GM19395 (cell line): ENCODE data around the gene ARV1.
"Not testable (repeated sequence)": the region's sequence is repeated elsewhere in the genome, so short reads cannot be mapped to it uniquely, and the experiment has no call there.

ENCODE experiments used
- ATAC-seq: cut with Tn5 transposase; IDR thresholded peaks from one replicate; pipeline ENCODE4 v1.9.1; 2021; ENCODE audit warnings: mild to moderate bottlenecking, moderate library complexity; ENCODE audit not compliant: unreplicated experiment

ARV1 gene

DNA sequence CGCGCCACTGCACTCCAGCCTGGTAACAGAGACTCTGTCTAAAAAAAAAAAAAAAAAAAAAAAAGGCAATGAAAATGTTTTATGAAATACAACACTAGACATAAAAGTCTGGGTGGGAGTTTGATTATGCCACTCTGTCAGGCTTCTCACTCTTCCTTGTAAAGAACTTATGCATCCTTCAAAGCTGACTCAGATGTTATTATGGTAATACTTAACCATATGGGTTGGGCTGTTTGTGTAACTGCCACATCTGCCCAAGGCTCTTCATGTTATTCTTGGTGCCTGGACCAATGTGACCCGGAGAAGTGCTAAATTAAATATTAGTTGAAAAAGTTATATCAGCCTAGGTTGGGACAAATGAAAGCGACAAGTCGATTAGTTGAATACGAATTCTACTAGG is 37.3 kb downstream of the ARV1 start:
- ATAC-seq = no peak

DNA sequence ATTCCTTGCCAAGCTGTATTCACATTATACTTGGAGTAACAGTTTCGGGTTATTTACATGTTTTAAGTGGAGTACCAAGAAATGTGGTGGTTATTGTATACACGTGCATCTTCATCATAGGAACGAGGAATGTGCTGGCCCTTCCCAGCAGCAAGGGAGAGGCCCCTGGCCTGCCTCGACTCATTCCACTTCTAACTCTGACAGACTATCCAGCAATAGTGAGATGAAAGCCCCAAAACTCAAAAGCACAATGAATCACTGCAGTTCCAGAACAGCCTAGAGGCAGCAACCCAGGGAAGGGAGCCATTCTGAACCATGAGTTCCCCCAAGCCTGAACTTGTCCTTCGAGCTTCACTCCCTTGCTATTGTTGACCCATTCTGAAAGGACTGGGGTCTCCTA is 38.1 kb downstream of the ARV1 start:
- ATAC-seq = no peak

DNA sequence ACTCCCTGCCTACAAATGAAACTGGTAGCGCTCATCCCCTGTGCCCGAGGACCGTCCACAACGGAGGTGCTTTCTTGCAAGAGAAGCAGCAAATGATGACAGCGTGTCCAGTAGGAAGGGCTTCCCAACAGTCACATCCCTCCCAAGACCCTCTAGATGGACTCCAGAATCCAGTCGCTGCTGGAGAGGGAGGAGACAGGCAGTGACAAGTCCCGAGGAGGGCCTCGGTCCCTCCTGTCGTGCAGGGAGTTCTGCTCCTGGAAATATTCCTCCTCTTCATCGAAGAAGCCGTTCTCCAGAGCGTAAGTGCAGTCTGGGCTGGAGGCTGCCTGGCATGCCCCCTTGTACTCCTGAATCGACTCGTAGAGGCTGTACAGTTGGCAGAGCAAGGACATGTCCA is 40.8 kb downstream of the ARV1 start:
- ATAC-seq = no peak

DNA sequence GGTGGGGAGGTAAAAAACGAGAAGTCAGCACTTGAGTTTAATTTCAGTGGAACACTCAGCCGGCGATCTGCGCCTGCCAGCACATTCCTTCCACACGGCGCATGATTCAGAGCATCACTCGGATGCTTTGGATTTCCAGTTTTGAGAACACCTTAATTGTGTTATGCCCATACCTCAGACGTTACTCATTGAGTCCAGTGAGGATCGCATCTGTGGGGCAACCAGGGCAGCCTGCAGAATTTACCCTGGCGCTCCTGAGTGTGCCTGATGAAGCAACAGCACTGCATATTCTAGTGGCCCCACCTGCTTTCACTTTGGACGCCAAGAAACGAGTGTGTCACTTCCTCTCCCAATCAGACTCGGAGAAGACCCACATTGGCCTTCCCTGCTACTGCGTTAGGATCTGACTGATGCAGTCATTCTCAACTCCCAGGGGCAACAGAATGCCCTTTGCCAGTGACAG is 41.3 kb downstream of the ARV1 start:
- ATAC-seq = peak; percentile 79

DNA sequence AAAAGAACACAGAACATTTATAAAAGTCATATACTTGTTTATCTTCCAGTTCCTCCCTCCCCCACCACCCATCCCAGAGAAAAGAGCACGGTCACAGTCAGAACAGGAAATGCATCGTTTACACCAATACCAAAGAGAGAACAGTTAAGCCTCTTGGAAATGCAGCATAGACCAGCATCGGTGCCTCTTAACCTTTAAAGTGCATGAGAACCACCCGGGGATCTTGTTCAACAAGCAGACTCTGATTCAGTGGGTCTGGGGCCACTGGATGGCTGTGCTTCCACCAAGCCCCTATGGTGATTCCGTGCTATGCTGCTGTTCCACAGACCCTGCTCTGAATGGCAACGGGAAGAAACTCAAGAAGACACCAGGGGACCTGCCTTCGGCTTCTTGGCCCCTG is 41.9 kb downstream of the ARV1 start:
- ATAC-seq = no peak

DNA sequence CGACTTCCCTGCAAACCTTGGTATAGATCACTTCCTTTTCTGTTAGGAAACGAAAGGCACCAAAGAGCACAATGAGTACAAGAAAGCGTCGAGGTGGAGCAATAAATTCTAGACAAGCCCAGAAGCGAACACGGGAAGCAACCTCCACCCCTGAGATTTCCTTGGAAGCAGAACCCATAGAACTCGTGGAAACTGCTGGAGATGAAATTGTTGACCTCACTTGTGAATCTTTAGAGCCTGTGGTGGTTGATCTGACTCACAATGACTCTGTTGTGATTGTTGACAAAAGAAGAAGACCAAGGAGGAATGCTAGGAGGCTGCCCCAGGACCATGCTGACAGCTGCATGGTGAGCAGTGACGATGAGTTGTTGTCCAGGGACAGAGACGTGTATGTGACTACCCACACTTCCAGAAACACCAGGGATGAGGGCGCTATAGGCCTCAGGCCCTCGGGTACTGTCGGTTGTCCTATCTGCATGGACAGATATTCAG is 42.7 kb downstream of the ARV1 start:
- no peak for ATAC-seq

DNA sequence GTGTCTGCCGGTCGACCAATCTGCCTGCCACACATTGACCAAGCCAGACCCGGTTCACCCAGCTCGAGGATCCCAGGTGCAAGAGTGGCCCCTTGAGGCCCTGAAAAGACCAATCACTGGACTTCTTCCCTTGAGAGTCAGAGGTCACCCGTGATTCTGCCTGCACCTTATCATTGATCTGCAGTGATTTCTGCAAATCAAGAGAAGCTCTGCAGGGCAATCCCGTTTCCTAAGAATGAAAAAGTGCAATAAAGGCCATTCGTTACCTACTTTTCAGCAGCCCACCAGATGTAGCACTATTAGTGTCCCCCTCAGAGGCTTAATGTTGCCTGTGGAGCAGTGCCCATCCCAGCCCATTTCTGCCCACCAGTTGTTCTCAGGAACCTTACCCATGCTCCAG is 43.6 kb downstream of the ARV1 start:
- ATAC-seq = not testable (repeated sequence)

DNA sequence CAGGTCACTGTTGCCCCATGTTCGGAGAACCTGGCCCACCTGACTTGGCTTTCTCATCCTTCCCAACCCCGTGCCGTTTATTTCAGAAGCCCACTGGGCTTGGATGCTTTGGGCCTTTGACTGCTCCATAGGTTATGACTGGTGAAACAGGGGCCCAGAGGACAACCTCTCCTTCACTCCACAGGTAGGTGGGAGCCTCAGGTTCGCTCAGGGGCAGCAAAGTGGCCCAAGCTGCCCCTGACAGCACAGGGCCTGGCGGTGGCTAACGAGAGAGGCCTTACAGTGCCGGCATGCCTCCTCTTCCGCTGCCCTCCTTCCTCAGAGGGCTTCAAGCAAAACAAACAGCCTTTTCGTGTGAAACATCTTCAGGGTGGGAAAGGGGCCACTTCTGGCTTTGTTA is 44.3 kb downstream of the ARV1 start:
- ATAC-seq = no peak

DNA sequence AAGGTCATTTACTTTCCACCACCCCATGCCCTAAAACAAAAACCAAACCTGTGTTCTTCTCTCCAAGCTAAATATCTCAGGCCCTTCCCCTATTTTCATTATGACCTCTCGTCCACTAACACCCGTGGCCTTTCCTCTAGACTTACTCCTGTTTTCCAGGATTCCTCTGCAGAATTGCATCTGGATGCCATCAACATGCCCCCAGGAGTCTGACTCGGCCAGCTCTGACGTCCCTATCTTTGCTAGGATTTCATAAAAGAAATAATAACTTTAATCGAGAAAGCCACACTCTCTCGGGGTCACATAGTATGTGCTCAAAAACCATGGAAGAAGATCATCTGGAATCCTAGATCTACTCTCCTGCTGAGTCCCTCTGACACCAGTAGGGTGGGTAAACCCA is 47.7 kb downstream of the ARV1 start:
- ATAC-seq = no peak

DNA sequence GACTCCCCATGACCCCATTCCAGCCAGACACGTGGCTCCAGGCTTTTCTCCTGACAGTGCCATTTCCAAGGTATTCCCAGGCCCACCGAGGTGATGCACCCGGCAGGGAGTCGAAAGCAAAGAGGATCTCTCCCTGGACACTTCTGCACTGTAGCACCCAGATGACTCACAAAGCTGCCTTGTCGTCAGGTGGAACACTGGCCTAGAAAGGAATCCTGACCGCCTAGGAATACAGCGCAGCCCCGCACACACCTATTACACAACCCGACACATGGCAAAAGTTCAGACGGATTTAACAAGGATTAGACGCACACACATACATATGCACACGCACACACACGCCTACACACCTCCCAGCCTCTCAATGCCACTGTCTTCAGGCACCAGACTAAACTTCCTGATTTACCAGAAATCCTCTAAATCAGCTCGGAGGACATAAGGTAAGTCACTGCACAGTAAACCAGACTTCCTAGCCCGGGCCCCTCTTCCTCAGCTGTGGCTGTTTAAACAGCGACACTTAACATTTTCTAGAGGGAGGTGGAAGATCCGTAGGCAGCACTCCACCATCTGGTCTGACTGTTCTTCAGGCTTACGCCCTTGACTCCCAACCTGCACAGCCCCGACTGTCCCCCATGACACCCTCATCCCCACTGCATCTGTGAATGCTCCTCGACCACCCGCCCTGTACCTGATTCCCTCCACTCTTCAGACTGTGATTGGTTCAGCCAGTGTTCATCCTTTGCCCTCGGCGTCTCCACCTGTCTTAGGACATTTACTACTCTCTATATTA is 48.4 kb downstream of the ARV1 start:
- ATAC-seq = no peak

DNA sequence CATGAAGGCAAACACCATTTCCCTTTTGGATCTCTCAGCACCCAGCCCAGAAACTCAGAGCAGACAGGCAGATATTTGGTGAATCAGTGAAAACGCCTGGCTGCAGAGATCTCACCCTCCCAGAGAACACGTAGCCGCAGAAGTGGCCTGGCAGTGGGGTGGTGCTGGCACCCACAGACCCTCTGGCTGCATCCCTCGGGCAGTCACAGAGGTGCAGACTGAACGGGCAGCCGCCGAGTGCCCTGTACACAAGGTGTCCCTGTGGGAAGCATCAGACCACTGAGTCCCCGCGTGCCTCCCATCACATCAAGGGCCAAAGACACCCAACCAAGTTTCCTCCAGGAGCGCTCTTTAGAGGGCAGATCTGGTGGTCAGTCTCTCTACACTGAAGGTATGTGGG is 49.1 kb downstream of the ARV1 start:
- ATAC-seq = no peak

DNA sequence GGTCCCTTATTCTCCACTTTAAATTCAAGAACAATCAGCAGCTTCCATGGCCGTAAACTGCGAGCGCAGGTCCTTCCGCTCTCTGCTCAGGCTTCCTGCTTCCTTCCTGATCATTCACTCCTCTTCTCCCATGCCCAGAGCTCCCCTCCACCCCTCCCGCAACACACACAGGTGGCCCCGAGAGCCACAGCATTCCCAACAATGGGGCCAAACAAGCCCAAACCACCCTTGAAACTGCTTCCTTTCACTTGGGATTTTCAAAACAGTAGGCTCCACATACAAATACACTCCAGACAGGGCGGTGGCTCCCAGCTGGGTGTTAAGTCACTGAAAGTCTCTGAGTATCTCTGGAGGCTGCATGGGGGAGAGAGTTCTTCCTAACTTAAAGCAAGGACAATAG is 49.8 kb downstream of the ARV1 start:
- no peak for ATAC-seq

DNA sequence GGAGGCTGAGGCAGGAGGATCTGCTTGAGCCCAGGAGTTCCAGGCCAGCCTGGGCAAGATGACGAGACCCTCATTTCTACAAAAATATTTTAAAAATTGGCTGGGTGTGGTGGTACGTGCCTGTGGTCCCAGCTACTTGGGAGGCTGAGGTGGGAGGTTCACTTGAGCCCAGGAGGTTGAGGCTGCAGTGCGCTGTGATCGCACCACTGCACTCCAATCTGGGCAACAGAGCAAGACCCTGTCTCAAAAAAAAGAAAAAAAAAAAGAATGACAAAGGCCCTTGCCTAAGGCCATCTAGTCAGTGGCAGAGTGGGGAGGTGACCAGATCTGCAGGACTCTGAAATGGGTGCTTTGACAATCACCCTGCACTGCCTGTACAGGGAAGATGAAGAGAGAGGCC is 50.4 kb downstream of the ARV1 start:
- ATAC-seq = not testable (repeated sequence)

DNA sequence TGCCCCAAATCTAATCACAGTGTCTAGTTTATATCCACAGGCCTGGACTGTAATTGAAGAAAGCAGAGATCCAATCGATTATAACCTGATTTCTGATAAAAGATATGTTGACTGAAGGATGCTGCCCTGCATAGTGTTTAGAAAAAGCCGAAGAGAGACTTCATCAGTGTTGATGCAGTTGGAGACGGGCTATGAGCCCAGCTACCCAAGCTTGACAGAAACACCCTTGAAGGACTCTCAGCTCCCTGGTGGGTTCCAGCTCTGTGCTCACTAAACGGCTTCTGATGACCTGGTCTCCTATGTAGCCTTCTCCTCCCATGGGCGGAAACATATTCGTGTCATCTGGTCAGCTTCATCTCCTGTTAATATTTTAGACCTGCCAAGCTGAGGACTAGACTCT is 50.9 kb downstream of the ARV1 start:
- no peak for ATAC-seq

DNA sequence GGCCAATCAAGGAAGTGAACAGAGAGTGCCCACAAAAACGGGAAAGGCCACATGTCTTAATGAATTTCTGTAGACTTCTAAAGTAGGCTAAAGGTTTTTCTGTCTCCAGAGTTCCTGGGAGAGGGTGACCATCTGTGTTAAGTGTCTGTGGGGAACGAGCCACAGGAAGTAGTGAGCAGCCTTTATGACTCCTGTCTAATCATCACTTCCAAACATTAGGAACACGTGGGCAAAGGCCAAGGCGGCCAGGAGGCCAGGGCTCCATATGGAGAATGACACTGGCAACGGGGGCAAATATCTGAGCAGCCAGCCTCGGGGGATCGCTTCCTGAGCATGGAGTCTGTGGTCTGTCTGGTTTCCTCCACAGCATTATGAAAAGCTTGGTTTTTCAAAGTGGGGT is 54.1 kb downstream of the ARV1 start:
- no peak for ATAC-seq

DNA sequence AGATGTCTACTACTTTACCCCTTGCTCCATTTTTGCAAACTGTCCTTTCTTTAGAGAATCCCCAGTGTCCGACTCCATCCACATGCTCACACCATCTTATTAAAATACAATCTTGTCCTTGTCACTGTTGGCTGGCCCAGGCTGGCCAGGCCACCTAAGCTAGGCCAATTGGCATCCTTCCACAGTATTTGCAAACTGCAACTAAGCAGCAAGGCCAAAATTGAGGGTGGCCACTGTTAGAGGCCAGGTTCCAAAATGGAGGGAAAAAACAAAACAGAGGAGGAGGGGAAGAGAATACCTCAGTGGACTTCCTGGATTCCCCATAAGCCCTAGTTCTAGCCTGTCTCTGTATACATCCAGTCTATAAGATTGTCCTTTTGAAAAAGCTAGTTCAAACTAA is 56.9 kb downstream of the ARV1 start:
- no peak for ATAC-seq

DNA sequence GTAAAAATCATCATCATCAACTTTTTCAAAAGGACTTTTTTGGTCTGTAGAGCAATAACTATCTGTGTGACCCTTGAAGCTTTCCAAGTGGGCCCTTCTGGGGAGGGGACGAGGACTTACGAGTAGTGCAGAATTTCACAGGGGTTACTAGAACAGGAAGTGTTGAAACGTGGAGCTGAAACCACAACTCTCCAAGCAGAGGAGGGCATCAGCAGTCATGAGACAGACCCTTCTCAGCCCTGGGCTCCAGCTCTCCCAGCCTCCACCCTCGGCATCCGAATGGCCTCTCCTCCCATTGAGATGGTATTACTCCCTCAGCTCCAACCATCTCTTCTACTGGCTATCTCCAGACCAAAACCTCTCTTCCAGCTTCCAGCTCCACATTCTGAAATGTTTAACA is 57.5 kb downstream of the ARV1 start:
- no peak for ATAC-seq

DNA sequence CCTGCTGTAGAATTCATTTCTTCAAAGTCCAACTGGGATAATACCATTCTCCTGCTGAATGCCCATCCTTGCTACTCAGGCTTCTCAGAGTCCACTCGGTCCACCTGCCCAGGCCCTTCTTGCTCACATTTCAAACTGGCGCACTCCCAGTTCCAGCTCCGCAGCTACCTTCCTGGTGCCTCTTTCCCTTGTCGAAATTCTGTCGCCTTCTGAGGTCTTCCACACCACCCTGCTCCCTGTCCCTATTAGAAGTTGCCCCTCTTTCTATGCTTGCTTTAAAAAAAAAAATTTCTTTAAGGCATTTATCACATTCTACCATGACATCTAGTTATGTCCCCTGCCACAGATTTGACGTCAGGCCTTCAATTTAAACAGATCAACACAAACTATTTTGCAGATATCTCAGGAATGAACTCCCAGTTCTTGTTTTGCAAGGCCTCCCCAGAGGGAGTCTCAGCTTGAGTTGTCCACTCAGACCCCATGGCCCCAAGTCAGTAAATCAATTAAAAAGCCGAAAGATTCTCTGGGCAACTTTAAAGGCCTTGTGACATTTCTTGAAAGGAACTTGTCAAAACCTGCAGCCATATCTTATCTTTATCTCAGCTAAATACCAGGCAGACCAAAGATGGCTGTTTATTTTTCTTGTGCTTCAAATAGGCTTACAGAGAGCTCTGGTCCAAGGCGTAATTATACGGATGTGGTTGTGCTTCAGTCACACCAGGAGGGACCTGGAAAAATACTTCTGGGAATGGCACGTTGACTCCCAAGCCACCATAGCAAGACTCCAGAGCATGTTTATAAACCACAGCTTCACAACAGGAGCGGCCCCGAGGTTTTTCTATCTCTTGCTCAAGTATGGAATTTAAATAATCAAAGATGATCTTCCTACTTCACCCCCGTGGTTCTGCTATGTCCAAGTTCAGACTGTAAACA is 59.0 kb downstream of the ARV1 start:
- no peak for ATAC-seq

DNA sequence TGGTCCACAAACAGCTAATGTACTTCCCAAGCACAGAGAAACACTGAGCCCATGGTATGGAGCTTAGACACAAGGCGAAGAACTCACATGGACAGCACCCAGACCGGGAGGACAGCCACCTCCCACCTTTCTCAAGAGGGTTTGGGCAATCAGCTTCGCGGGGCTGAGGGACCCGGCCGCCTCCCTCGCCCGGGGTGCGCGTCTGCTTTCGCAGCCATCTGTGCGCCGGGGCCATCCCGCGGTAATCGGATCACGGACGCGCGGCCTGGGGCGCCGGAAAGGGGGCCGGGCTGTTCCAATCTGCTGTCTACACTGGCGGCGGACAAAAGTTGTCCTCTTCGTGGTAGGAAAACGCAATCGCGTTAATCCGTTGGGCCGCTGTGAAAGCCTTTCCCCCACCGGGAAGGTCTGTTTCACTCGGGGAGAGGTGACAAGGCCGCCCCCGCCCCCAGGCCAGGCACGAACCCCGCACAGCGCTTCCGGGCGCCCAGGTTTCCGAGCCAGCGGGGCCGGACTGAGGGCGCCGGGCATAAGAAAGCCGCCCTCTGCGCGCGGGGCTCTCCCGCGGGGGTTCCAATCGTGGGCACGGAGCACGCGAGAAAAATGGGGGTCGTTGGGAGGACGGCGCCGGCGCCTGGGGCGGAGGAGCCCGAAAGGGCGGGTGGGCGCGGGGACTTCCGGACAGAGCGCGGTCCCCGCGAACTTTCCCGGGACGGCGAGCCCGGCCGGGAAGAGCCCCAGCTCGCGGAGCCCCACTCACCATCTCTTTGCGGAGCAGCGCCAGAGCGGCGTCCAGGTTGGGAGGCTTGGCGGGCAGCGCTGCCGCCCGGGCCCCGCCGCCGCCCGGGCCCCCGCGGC is 60.5 kb downstream of the ARV1 start:
- peak; percentile 42 for ATAC-seq

DNA sequence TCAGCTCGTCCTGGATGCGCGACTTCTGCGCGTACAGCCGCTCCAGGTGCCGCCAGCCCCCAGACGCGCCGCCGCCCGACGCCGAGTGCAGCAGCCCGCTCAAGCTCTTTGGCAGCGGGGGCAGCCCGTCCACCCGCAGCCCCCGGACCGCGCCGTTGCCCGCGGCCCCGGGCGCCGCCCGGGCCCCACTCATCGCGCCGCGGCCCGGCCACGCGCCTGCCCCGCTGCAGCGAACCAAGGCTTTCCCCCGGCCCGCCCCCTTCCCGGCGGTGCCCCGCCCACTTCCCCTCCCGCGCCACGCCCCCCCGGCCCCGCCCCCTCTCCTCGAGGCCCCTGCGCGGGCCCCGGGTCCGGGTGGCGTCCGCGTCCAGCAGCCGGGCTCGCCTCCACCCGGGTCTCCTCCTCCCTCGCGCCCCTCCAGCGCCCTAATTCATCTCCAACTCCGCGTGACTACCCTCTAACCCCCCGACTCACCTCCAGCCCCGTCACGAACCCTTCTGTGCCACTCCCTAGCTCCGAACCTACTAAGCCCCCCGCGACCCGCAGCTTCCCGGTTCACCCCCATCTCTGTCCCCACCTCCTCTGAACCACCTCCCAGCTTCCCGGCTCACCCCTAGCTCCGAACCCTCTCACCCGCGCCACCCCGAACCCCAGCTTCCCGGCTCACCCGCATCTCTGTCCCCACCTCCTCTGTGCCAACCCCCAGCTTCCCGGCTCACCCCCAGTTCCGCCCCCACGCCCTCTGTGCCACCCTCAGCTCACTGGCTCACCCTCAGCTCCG is 61.3 kb downstream of the ARV1 start, which contains the start of gene FAM89A:
Gene FAM89A, minus strand, starts transcription at position 236 of the 781 bp plus-strand sequence. Its CDS starts 43 bp downstream, at position 193.
- peak; percentile 71 for ATAC-seq
